IPS-15b (cell line): ENCODE results near the gene OSBPL6.

ENCODE experiments used
- H3K27me3 ChIP-seq: one replicate; pipeline ENCODE4 v1.6.1; 2013; ENCODE audit warnings: low read length; ENCODE audit not compliant: control insufficient read depth, insufficient read depth
- H3K36me3 ChIP-seq: one replicate; pipeline ENCODE4 v1.6.1; 2013; ENCODE audit warnings: low read length; ENCODE audit not compliant: control insufficient read depth, insufficient read depth
- H3K4me1 ChIP-seq: one replicate; pipeline ENCODE4 v1.6.1; 2013; ENCODE audit warnings: mild to moderate bottlenecking, low read length; ENCODE audit not compliant: control insufficient read depth, insufficient read depth
- H3K4me3 ChIP-seq: one replicate; pipeline ENCODE4 v1.5.1; 2013; ENCODE audit warnings: low read depth, low read length
- H3K9ac ChIP-seq: one replicate; pipeline ENCODE4 v1.6.1; 2013; ENCODE audit warnings: low read depth, mild to moderate bottlenecking, low read length
- H3K9me3 ChIP-seq: one replicate; pipeline ENCODE4 v1.6.1; 2013; ENCODE audit warnings: mild to moderate bottlenecking, low read length; ENCODE audit not compliant: control insufficient read depth, insufficient read depth

Gene OSBPL6

DNA sequence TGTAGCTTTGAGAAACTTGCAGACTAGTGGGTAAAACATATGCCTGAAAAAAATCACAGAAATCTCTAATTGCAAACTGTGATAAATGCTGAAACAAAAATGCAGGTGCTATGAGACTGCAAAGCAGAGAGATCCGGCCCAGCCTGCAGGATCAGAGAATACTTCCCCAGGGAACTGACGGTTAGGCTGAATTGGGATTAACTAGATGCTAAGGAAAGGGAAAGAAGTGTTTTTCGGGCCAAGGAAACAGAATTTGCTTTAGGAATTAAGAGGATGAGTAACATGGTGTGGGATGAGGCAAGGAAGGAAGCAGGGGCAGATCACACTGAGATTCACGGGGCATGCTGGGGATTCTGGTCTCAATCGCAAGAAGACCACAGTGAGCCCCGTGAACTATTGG lies 71.5 kb downstream of the OSBPL6 start:
- H3K27me3 ChIP-seq: no peaks in the 10 kb centered on the region
- H3K9me3 ChIP-seq: no peaks in the 10 kb centered on the region
- H3K4me3 ChIP-seq: no peak overlapping the region
- peaks cover under 1% of the 10 kb centered on the region for H3K4me1 ChIP-seq
- H3K9ac ChIP-seq: no peak overlapping the region
- no peaks in the 10 kb centered on the region for H3K36me3 ChIP-seq

DNA sequence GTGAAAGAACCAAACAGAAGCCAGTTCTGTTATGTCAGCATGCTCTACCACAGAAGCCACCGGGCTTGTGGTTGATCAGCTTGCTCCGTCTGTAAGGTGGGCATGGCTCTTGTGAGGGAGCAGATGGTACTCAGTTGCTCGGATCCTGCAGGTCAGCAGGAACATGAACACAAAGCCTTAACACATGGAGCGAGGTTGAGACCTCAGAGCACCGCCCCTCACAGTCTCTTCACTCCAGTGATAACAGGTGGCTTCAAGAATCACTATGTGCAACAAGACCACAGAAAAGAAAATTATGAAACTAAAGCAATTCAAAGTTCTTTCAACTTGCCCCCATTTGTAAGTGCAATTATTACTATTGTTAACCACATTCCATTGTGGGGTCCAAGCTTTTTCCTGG lies 72.1 kb downstream of the OSBPL6 start:
- Histone ChIP-seq H3K27me3 (no peaks in the 10 kb centered on the region), H3K4me1 (peaks cover 5% of the 10 kb centered on the region), H3K36me3 (no peaks in the 10 kb centered on the region), H3K4me3 (no peak overlapping the region), H3K9ac (no peak overlapping the region), H3K9me3 (no peaks in the 10 kb centered on the region)

DNA sequence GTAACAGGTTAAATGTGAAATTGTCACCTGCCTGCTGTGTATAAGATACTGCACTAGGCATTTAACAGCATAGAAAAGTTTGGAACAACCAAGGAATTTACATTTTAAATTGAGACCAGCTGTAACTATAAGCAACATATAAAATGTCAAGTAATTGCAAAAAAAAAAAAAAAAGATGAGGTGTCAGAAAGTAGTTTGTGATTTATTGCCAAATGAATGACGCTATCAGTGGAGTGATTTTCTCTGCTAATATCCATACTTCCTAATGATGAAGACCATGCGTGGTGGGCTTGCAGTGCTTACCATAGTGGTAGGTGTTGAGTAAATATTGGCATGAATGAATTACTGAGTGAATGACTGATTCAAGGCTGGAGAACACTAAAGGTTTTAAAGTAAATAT lies 73.3 kb downstream of the OSBPL6 start:
- H3K27me3 ChIP-seq: no peaks in the 10 kb centered on the region
- no peak overlapping the region for H3K4me3 ChIP-seq
- H3K9ac ChIP-seq: no peak overlapping the region
- no peaks in the 10 kb centered on the region for H3K36me3 ChIP-seq
- H3K9me3 ChIP-seq: no peaks in the 10 kb centered on the region
- peaks cover 5% of the 10 kb centered on the region for H3K4me1 ChIP-seq

DNA sequence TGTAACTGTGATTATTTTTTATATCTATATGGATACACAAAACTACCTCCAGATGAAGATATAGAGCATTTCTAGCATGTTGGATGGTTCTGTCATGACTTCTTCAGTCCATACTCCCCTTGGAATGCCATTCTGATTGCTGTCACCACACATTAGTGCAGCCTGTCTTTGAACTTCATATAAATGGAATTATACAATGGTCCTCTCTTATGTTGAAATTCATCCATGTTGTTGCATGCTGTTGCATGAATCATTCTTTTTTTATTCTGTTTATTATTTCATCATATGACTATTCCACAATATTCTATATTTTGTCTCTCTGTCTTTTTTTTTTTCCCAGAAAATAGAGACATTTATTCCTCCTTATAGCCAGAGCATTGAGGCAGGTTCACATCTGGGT lies 74.1 kb downstream of the OSBPL6 start:
- H3K4me1 ChIP-seq: peaks cover 5% of the 10 kb centered on the region
- H3K4me3 ChIP-seq: no peak overlapping the region
- no peak overlapping the region for H3K9ac ChIP-seq
- no peaks in the 10 kb centered on the region for H3K9me3 ChIP-seq
- no peaks in the 10 kb centered on the region for H3K27me3 ChIP-seq
- no peaks in the 10 kb centered on the region for H3K36me3 ChIP-seq

DNA sequence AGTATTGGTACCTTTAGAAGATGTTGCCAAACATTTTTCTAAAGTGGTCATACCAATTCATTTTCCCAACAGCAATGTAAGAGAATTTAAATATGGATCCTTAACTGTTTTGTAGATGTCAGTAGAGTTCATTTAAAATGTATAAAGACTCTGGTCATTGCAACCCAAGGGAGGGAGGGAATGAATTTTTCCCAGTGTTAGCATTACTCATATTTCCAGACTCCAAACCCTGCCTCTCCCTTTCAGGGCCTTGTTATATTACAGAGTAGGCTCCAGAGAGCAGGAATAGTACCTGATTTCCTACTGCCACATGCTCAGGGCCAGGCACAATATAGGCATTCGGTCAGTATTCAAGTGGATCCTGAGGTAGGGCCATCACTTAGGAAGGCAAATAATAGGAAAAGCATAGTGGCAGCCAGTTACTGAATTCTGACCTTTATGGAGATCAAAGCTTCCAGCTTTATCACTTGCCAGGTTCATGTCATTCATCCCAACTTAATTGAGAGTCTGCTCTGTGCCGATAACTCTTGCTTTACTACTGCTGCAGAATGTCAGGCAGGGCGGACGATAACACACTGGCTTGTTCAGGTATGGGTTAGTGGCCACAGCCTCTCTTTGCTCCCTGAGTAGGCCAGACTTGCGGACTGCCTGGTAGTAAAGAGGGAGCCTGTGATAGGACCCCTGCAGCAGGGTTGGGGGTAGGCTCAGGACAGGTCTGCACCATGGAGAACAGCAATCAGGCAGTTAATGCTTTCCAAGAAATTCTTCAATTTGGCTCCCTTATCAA lies 75.3 kb downstream of the OSBPL6 start:
- peaks cover 9% of the 10 kb centered on the region for H3K4me1 ChIP-seq
- no peaks in the 10 kb centered on the region for H3K9me3 ChIP-seq
- H3K4me3 ChIP-seq: no peak overlapping the region
- no peak overlapping the region for H3K9ac ChIP-seq
- H3K27me3 ChIP-seq: no peaks in the 10 kb centered on the region
- H3K36me3 ChIP-seq: no peaks in the 10 kb centered on the region

DNA sequence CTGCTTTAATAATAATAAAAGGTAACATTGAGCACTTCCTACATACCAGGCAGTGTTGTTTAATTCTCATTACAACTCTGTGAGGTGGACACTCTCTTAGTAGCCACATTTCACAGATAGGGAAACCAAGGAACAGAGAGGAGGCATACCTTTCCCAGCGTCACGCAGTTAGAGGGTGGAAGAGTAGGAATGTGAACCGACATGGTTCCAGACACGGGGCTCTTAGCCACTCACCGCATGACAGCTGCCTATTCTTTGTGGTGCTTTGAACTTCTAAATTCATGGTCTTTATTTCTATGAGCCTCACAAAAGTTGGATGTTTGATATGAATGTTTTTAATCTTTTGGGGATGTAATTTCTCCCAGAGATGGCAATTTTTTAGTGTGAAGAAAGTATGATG lies 76.0 kb downstream of the OSBPL6 start:
- no peak overlapping the region for H3K9ac ChIP-seq

DNA sequence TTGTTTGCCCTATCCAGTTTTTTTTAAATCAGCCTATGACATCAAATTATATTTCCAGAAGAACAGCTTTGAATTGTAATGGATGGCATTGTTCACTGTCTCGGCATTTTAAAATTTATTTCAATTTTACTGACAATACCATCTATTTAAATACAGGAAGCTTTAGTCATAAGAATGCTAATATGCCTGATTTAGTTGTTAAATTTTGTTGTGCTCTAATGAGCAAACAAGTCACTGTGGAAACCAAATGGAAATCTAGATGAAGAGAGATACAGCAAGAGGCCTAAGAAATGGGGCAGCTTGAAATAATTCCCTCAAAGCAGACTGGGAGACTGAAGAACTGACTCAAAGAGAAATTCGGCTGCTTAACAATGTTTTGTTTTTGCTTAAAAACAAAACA lies 76.8 kb downstream of the OSBPL6 start:
- Histone ChIP-seq H3K9ac (no peak overlapping the region), H3K4me1 (peaks cover 13% of the 10 kb centered on the region), H3K36me3 (no peaks in the 10 kb centered on the region), H3K9me3 (no peaks in the 10 kb centered on the region), H3K4me3 (no peak overlapping the region), H3K27me3 (no peaks in the 10 kb centered on the region)

More for the DNA sequence above, 76.0 kb downstream of the OSBPL6 start:
- H3K4me1 ChIP-seq: peaks cover 9% of the 10 kb centered on the region
- H3K36me3 ChIP-seq: no peaks in the 10 kb centered on the region
- no peaks in the 10 kb centered on the region for H3K9me3 ChIP-seq
- H3K4me3 ChIP-seq: no peak overlapping the region
- H3K27me3 ChIP-seq: no peaks in the 10 kb centered on the region

DNA sequence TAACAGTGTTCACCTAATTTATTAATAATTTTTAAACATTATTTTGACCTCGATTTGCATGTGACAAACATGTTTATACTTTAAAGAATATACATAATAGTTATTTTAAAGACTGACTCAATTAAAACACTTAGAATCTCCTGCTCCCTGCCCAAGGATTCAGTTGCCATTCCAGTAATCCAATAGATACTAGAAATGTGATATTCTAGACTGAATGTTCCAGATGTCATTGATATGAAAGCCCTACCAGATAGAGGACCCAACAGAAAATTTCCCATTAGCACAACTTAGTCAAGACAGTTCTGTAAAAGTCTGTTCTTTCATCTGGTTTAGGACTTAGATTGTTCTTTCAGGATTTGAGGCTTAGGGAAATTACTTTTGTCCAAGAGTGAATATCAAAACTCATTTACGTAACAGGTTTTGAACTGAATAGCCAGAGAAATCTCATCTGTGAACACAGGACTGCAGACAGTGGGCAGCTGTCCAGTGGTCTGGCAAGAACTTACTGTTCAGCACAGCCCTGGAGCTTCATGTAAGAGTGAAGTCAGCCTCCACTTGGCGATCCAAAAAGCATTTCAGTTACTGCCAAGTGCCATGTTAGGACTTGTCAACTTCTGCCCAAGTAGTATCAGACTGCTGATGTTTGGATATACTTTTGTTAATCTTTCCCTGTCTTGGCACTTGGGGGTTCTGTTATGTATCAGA lies 77.5 kb downstream of the OSBPL6 start:
- Histone ChIP-seq H3K4me1 (peaks cover 13% of the 10 kb centered on the region), H3K4me3 (no peak overlapping the region), H3K9ac (no peak overlapping the region), H3K36me3 (no peaks in the 10 kb centered on the region), H3K27me3 (no peaks in the 10 kb centered on the region), H3K9me3 (no peaks in the 10 kb centered on the region)

DNA sequence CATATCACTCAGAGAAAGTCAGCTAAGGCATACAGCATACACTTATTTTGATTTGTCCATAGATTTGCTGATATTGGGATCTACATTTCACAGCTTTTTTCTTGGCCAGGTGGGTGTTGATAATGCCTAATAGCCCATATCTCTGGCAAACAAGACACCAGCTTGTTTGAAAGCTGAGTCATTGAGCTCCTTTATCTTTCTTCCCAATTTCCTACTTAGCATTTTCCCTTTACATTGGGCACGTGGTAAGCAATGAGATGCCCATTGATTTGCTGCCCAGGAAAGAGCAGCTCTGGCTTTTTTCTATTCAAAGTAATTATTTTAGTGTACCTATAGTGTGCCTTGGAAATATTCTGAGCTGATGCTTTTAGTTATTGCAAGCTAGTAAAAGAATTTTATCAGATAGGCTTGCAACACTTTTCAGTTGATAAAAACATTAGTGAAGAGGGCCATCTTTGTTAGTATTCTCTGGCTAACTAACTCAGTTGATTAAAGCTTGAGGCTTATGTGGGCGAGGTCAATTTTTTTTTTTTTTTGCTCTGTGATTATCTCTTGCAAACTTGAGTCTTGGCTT lies 79.6 kb downstream of the OSBPL6 start:
- Histone ChIP-seq H3K36me3 (no peaks in the 10 kb centered on the region), H3K27me3 (no peaks in the 10 kb centered on the region), H3K4me3 (no peak overlapping the region), H3K9me3 (no peaks in the 10 kb centered on the region), H3K4me1 (peaks cover 21% of the 10 kb centered on the region), H3K9ac (no peak overlapping the region)

DNA sequence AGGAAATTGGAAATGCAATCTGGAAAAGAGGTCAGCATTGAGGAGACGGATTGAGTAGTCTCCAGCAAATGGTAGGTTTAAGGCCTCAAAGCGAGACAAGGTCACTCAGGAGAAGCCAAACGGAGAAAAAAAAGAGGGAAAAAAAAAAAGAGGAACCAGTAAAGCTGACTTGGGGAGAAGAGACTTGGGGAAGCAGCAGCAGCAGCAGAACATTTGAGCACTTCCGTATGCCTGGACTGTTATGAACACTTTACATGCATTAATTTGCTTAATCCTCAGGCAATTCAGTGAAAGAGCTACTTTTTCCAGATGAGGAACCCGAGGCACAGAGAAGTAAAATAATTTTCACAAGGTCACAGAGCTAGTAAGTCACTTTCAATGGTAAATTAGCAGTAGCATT lies 81.3 kb downstream of the OSBPL6 start:
- Histone ChIP-seq H3K27me3 (no peaks in the 10 kb centered on the region), H3K9me3 (no peaks in the 10 kb centered on the region), H3K9ac (no peak overlapping the region), H3K4me1 (peaks cover 21% of the 10 kb centered on the region), H3K36me3 (no peaks in the 10 kb centered on the region), H3K4me3 (no peak overlapping the region)

DNA sequence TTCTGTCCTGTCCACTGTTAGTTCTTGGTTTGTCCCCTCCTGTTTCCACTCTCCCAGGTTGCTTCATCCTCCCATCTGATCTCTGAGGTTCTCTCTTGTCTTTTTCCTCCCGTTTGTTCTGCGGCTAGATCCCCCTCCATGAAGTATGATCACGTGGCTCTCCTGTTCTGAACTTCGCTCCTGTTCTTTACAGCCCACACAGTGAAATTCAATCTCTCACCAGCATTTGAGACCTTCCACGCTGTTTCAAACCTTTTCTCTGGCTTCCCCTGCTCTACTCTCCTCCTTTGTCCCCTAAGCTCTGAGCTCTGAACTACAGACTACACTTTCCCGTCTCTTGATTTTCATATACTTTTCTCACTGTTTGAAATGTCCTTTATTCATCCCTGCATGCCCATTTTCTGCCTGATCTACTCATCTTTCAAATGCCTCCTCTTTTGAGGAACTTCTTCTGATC lies 83.5 kb downstream of the OSBPL6 start:
- Histone ChIP-seq H3K27me3 (no peaks in the 10 kb centered on the region), H3K36me3 (no peaks in the 10 kb centered on the region), H3K4me1 (peaks cover 22% of the 10 kb centered on the region), H3K9me3 (no peaks in the 10 kb centered on the region), H3K9ac (peak overlapping the region; percentile 28), H3K4me3 (no peak overlapping the region)

DNA sequence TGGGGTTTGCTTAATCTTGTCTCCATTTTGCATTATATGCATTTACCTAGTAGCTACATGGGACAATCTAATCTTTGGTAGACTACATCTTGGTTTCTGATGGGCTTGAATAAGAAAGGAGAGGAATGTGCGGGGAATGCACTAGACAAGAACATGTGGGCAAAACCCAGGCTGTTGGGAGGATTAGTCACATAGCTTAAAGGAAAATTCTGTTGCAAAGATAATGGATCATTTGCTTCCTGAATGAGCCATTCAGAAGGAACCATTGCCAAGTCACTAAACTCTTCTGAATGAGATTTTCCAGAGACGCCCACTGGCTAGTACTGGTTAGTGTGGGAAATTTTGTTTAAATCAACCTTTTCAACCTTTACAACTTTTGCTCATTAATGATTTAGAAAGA lies 84.8 kb downstream of the OSBPL6 start:
- H3K9me3 ChIP-seq: no peaks in the 10 kb centered on the region
- no peaks in the 10 kb centered on the region for H3K36me3 ChIP-seq
- H3K4me3 ChIP-seq: no peak overlapping the region
- H3K27me3 ChIP-seq: no peaks in the 10 kb centered on the region
- peaks cover 18% of the 10 kb centered on the region for H3K4me1 ChIP-seq
- no peak overlapping the region for H3K9ac ChIP-seq
